ENCODE measurements around the gene SYPL1. TPM values are rescaled to one million over a fixed set of nuclear protein-coding genes. Genes with fewer than 3 reads are reported as not detected.

SYPL1 gene
- polyA plus RNA-seq, 1 of the 3 experiments (the other 2 are of a cell fraction), result 72.4 TPM

DNA sequence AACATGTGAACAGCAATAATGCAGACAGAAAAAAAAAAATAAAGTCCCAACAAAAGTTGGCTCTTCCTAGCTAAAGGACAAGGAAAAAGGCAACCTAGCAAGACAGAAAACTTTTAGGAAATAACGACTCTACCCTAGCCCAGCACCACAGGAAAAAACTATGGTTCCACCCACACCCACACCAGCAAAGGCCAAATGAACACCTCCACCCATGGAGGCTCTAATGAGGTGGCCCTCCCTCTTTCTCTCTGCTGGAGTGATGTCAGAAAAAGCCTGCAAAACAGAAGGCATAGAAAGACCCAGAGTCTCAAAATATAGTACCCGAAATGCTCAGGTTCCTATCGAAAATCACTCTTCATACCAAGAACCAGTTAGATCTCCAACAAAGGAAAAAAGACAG, 28.4 kb downstream of the SYPL1 start:
- H4K20me1 ChIP-seq (ENCODE audit: insufficient read depth), result no peaks in the 10 kb centered on the region
- H3K9me2 ChIP-seq, result no peaks in the 10 kb centered on the region; the same call in 1 of the 2 replicates
- H3K27me3 ChIP-seq (ENCODE audit: insufficient read depth), result no peaks in the 10 kb centered on the region
- H3K27ac ChIP-seq (ENCODE audit: low read depth in 2 of 2, low read length in 1 of 2), result no peak overlapping the region
- H3K9me3 ChIP-seq, result 0 out of 2 replicates have a peak, but pooled peaks cover 3% of the 10 kb centered on the region
- peaks cover 2 to 18% of the 10 kb centered on the region in 2 experiments for H3K36me3 ChIP-seq (replicated peaks in 1 of 2; ENCODE audit: control insufficient read depth in 1 of 2, insufficient read depth in 2 of 2, low read length in 1 of 2)
- ChIA-PET POLR2A (interaction anchor here (1.3 kb wide), 1 partner anchor 20 kb away, joined by 3 read pairs; no protein-coding TSS in a partner anchor), CTCF (interaction anchor here (0.9 to 3.2 kb wide), 8 partner anchors 9 to 70 kb away, joined by 3 to 18 read pairs (median 4); partner anchors contain the start of gene SYPL1)
- H2AFZ ChIP-seq (ENCODE audit: low read depth), result no peak overlapping the region
- H3F3A ChIP-seq (replicated peaks; ENCODE audit: insufficient read depth), result peaks cover 7% of the 10 kb centered on the region
- no peak for DNase-seq
- TF ChIP-seq CHD2 (IDR thresholded peaks at IDR 0.05; ENCODE audit: low read length, partially characterized antibody), result no peak
- TF ChIP-seq NFIC (IDR thresholded peaks at IDR 0.05; ENCODE audit: borderline replicate concordance), result no peak
- TF ChIP-seq, protein P1, sequence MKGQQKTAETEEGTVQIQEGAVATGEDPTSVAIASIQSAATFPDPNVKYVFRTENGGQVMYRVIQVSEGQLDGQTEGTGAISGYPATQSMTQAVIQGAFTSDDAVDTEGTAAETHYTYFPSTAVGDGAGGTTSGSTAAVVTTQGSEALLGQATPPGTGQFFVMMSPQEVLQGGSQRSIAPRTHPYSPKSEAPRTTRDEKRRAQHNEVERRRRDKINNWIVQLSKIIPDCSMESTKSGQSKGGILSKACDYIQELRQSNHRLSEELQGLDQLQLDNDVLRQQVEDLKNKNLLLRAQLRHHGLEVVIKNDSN (IDR thresholded peaks at IDR 0.05; ENCODE audit: borderline replicate concordance, low read depth), result no peak
- TF ChIP-seq, protein P2, sequence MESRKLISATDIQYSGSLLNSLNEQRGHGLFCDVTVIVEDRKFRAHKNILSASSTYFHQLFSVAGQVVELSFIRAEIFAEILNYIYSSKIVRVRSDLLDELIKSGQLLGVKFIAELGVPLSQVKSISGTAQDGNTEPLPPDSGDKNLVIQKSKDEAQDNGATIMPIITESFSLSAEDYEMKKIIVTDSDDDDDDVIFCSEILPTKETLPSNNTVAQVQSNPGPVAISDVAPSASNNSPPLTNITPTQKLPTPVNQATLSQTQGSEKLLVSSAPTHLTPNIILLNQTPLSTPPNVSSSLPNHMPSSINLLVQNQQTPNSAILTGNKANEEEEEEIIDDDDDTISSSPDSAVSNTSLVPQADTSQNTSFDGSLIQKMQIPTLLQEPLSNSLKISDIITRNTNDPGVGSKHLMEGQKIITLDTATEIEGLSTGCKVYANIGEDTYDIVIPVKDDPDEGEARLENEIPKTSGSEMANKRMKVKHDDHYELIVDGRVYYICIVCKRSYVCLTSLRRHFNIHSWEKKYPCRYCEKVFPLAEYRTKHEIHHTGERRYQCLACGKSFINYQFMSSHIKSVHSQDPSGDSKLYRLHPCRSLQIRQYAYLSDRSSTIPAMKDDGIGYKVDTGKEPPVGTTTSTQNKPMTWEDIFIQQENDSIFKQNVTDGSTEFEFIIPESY (IDR thresholded peaks at IDR 0.05; ENCODE audit: borderline replicate concordance, low read depth), result no peak
- TF ChIP-seq PBX3 (IDR thresholded peaks at IDR 0.05), result no peak
- no peak for TF ChIP-seq TAF1 (IDR thresholded peaks at IDR 0.05; ENCODE audit: borderline replicate concordance, low read depth, low read length)
- TF ChIP-seq, protein P3, sequence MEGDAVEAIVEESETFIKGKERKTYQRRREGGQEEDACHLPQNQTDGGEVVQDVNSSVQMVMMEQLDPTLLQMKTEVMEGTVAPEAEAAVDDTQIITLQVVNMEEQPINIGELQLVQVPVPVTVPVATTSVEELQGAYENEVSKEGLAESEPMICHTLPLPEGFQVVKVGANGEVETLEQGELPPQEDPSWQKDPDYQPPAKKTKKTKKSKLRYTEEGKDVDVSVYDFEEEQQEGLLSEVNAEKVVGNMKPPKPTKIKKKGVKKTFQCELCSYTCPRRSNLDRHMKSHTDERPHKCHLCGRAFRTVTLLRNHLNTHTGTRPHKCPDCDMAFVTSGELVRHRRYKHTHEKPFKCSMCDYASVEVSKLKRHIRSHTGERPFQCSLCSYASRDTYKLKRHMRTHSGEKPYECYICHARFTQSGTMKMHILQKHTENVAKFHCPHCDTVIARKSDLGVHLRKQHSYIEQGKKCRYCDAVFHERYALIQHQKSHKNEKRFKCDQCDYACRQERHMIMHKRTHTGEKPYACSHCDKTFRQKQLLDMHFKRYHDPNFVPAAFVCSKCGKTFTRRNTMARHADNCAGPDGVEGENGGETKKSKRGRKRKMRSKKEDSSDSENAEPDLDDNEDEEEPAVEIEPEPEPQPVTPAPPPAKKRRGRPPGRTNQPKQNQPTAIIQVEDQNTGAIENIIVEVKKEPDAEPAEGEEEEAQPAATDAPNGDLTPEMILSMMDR (IDR thresholded peaks at IDR 0.05), result no peak
- TF ChIP-seq GATA2 (CRISPR knock-in tag; IDR thresholded peaks at IDR 0.05), result no peak
- TF ChIP-seq, protein P4, sequence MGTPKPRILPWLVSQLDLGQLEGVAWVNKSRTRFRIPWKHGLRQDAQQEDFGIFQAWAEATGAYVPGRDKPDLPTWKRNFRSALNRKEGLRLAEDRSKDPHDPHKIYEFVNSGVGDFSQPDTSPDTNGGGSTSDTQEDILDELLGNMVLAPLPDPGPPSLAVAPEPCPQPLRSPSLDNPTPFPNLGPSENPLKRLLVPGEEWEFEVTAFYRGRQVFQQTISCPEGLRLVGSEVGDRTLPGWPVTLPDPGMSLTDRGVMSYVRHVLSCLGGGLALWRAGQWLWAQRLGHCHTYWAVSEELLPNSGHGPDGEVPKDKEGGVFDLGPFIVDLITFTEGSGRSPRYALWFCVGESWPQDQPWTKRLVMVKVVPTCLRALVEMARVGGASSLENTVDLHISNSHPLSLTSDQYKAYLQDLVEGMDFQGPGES (IDR thresholded peaks at IDR 0.05; ENCODE audit: low read depth, low read length), result no peak
- no peak for TF ChIP-seq ELF1 (IDR thresholded peaks at IDR 0.05)
- no peak for TF ChIP-seq RFX5 (IDR thresholded peaks at IDR 0.05; ENCODE audit: low read length)
- H3K4me1 ChIP-seq (ENCODE audit: control insufficient read depth in 1 of 2, insufficient read depth in 2 of 2, low read depth in 1 of 2, low read length in 1 of 2), result no peaks in the 10 kb centered on the region; a peak in 1 of 4 replicates
- H3K79me2 ChIP-seq (ENCODE audit: insufficient read depth), result no peaks in the 10 kb centered on the region
- WGBS (ENCODE audit: low lambda C conversion rate), result 81% methylated on average over 3 of the region's 3 CpGs
- H3K4me3 ChIP-seq (ENCODE audit: low read depth in 2 of 2, low read length in 1 of 2), result no peak overlapping the region
- H3K9ac ChIP-seq, result no peak overlapping the region
- H3K4me2 ChIP-seq, result no peak overlapping the region

All from SK-N-SH (cell line).